Measurements from ENCODE around the gene RSPH9.

Gene RSPH9

GRCh38 chr6:43667245-43668150 lies 22.7 kb downstream of the RSPH9 start:
- in situ Hi-C loops (cut with MboI; ENCODE audit: low sequenced_read_pairs): no loop called here

- in situ Hi-C loops (cut with MboI; ENCODE audit: low sequenced_read_pairs): no loop called here
Observed at GRCh38 chr6:43668151-43669028, 23.6 kb downstream of the RSPH9 start.

GRCh38 chr6:43669050-43669921 lies 24.4 kb downstream of the RSPH9 start:
- in situ Hi-C loops (cut with MboI; ENCODE audit: low sequenced_read_pairs): no loop called here

DNA sequence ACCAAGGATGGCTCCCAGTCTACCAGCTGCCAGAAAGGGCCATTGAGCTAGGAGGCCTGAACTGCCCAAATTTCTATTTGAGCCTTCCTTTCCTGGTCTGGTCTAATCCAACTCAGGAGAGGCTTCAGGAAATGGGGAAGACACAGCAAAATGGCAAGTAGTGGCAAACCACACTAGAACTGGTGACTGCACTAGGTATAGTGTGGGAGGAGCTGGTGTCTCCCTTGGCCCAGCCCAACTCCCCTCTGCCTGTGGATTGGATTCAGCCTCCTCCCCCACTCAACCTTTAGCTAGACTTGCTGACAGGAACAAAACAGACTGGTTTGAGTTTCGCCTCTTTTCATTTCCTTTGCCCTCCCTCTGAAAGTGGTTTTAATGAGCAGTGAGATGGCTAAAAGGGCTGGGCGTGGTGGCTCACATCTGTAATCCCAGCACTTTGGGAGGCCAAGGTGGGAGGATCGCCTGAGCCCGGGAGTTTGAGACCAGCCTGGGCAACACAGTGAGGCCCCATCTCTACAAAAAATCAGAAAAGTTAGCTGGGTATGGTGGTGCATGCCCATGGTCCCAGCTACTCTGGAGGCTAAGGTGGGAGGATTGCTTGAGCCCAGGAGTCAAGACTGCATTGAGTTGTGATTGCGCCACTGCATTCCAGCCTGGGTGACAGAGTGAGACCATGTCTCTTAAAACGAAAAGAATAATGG lies 25.2 kb downstream of the RSPH9 start:
- in situ Hi-C loops (cut with MboI; ENCODE audit: low sequenced_read_pairs): no loop called here

DNA sequence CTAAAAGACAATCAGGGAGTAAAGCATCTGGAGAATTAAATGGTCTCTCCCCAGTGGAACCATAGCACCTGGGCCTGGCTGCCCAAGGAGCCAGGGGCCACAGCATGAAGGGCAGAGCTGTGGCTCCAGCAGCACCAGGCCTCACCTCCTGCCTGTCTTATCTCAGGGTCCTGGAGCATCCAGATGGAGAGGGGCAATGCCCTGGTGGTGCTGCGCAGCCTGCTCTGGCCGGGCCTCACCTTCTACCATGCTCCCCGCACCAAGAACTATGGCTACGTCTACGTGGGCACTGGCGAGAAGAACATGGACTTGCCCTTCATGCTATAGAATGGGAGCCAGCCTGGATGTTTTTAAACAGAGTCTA lies 25.8 kb downstream of the RSPH9 start:
- in situ Hi-C loops (cut with MboI; ENCODE audit: low sequenced_read_pairs): no loop called here

DNA sequence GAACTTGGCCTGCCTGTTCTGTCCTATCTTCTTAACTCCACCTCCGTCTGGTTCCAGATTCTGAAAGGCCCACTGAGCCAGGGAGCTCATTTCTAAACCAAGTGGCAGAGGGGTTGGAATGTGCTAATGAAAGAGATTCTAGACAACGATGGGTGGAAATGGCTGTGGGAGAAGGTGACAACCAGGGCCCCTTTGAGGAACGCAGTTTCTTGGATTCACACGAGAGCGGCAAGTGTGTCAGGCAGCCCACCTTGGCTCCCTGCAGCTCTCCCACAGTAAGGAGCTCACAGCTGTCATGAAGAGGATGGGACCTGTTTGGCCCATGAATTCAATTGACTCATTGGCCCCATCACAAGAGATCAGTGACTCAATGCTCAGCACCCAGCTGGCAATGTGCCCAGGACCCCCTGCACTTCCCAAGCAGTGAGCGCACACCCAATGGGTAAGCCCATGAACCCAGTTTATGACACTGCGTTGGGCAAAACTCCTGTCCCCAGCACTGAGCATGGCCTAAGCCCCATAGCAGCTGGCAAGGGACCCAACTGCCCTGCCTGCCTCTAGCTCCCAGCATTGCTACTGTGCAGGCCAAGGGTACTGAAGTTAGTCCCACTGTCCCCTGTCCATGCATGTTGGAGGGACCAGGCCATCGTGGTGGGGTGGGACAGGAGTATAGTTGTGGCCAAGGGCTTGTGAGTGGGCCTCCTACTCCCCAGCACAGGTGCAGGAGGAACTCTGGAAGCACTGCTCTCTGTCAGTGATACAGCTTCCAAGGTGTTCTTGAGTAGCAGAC lies 26.4 kb downstream of the RSPH9 start:
- in situ Hi-C loops (cut with MboI; ENCODE audit: low sequenced_read_pairs): no loop called here

DNA sequence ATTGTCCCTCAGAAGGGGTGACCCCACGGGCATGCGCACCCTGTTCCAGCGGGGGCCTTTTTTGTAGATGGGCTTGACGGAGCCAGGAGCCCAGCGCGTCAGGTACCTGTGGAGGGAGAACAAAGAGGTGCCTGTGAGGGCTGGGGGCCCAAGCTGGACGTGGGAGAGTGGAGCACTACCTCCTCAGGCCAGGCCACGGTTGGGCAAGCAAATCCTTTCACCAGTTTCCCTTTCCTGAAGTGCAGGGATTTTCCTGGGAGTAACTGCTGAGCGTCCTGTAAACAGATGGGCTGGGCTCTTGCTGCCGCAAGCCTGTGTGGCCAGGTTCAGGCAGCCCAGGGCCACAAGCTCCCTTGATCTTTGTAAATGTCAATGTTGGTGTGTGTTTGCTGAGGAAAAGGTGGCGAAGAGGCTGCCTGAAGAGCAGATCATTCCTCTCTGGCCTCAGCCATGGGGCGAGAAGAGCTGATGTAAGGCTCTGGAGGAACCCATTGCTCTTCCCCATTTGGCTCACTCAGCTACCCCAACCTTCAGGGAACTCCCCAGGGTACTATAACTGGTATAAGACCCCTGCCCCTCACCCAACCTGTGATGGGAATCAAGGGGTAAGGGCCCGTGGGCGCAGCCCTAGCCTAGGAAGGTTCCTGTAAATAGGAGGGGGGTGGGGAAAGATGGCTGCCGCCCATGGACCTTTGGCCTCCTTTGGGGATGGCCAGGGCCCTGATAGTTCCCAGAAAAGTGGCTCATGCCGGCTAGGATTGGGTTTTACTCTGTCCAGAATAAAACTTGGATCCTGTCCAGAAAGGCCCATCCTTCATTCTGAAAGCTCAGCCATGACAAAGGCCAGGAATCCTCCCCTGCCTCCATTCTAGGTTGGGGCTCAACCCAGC lies 27.2 kb downstream of the RSPH9 start:
- in situ Hi-C loops (cut with MboI; ENCODE audit: low sequenced_read_pairs): no loop called here

DNA sequence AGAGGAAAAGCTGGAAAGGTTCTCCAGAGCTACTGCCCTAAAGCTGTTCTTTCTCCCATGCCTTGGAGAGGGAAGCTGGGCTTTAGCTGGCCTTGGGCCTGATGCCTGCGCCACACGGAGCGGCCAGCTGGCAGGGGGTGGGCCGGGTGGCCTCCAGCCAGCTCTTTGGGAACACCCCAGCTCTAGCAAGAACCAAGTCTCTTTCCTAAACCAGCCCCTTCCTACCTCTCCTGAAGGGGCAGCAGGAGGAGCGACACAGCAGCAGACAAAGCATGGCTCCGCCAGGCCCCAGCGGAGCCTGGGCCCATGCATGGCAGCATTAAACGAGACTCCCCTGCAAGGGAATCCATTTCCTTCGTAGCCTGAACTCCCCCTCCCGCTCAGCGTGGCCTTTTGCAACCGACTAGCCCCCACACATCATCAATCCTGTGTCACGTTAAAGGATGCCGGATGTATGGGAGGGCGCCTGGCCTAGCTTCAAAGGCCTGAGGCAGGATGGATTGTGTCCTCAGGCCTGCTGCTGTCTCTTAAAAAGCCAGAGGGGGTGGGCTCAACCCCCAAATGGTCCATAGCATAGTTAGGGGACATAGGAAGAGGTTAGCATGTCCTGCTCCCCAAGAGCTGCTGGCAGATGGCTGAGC lies 28.7 kb downstream of the RSPH9 start:
- in situ Hi-C loops (cut with MboI; ENCODE audit: low sequenced_read_pairs): no loop called here

GRCh38 chr6:43674291-43674690 lies 29.5 kb downstream of the RSPH9 start:
- in situ Hi-C loops (cut with MboI; ENCODE audit: low sequenced_read_pairs): no loop called here

- in situ Hi-C loops (cut with MboI; ENCODE audit: low sequenced_read_pairs): no loop called here
Observed at GRCh38 chr6:43674921-43675320, 30.1 kb downstream of the RSPH9 start.

- in situ Hi-C loops (cut with MboI; ENCODE audit: low sequenced_read_pairs): no loop called here
Observed at GRCh38 chr6:43676962-43677606, 32.2 kb downstream of the RSPH9 start.

DNA sequence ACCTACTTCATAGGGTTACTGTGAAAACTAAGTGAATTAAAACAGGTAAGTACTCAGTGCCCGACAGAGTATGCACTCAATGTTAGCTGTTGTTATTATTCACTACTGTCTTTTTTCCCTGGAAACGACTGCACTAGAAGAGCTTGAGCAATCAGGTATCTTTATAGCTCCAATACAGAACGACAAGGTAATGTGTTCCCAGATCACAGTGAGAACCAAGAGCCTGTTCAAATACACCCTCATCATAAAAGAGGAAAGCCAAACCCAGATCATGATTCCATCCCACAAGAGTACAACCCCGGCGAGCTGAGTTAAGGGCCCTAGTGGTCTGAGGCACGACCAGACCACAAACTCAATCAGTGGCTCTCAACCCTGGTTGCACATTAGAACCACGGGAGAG lies 32.9 kb downstream of the RSPH9 start:
- in situ Hi-C loops (cut with MboI; ENCODE audit: low sequenced_read_pairs): no loop called here

DNA sequence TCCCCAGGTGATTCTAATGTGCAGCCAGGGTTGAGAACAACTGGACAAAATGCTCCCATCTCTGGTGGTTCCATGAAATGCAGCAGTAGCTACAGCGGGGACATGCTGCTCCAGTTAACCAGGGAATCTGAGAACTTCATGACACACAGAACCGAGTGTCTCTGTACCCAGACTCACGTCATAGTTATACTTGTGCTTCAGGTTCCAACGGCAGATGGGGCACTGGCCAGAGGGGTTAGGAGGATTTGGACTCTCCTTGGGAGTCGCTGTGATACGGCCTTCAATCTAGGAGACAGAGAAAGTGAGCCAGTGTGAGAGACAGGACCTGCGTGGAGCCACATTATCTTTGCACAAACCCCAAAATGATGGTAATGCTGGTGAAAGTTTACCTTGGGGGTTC lies 33.5 kb downstream of the RSPH9 start:
- in situ Hi-C loops (cut with MboI; ENCODE audit: low sequenced_read_pairs): no loop called here

- in situ Hi-C loops (cut with MboI; ENCODE audit: low sequenced_read_pairs): no loop called here
Observed at GRCh38 chr6:43679057-43679456, 34.2 kb downstream of the RSPH9 start.

- in situ Hi-C loops (cut with MboI; ENCODE audit: low sequenced_read_pairs): no loop called here
Observed at GRCh38 chr6:43680308-43681200, 35.7 kb downstream of the RSPH9 start.

DNA sequence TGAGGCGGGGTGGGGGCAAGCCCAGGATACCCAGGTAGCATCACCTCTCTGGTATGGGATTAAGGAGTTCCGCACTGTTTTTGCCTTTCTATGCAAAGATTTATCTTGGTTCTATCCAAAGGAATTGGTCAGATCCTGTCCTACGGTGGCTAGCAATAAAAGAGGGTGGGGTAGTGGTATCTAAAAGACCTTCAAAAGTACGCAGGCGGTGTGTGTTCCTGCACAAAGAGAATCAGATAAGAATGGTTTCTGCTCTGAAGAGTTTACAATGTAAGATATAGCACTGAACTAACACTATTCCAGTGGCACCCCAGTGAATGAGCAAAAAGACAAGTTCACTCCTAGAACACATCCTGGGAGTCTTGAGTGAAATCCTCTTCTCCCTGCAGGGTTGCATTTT lies 36.5 kb downstream of the RSPH9 start:
- in situ Hi-C loops (cut with MboI; ENCODE audit: low sequenced_read_pairs): no loop called here

Data from hTERT RPE-1 (cell line).